HFFc6 (cell line): Measurements from ENCODE around the gene HEATR5B. TPM values are rescaled to one million over a fixed set of nuclear protein-coding genes. Genes with fewer than 3 reads are reported as not detected.
"Not testable (repeated sequence)": the region's sequence is repeated elsewhere in the genome, so short reads cannot be mapped to it uniquely, and the experiment has no call there.

Source experiments
- DNase-seq: peaks from one replicate; pipeline ENCODE4 v3.0.0-alpha.2; 2018
- H3K27ac Mint-ChIP-seq: 2 replicates; pipeline ENCODE4 v1.8.0; 2020; ENCODE audit warnings: mild to moderate bottlenecking, mixed read lengths
- H3K27me3 Mint-ChIP-seq: 2 replicates; pipeline ENCODE4 v1.8.0; 2021; ENCODE audit warnings: mild to moderate bottlenecking, moderate library complexity, mixed read lengths; ENCODE audit not compliant: insufficient read depth
- H3K36me3 Mint-ChIP-seq: 2 replicates; pipeline ENCODE4 v1.8.0; 2021; ENCODE audit warnings: low read depth, mixed read lengths
- H3K4me1 Mint-ChIP-seq: 2 replicates; pipeline ENCODE4 v1.8.0; 2020; ENCODE audit warnings: low read depth, mixed read lengths
- H3K4me3 Mint-ChIP-seq: 2 replicates; pipeline ENCODE4 v1.8.0; 2020; ENCODE audit warnings: mild to moderate bottlenecking, moderate library complexity, mixed read lengths
- H3K9me3 Mint-ChIP-seq: 2 replicates; pipeline ENCODE4 v1.8.0; 2020; ENCODE audit warnings: mild to moderate bottlenecking, mixed read lengths
- CTCF ChIP-seq: fragments of 200-600 bp; sonication (generic); IDR thresholded peaks from 2 replicates; pipeline ENCODE4 v1.5.0; 2021; ENCODE audit warnings: antibody characterized with exemption, mild to moderate bottlenecking
- total RNA-seq, 6 experiments: library from RNA; stranded (reverse); fragmentation: NEBNext Ultra II Directional; extraction: Animal tissue kit (Norgen Biotek cat#: 25700); gene quantifications; 2 replicates in 1 of 6; 3 replicates in 5 of 6; pipeline ENCODE4 v1.2.3, GENCODE V29; 2021

HEATR5B gene
- total RNA-seq, 6 experiments from 2014 or later = 9.9 to 12.5 (median 12.1) TPM

- no peak for DNase-seq
Observed at GRCh38 chr2:36941867-36942266, 142.3 kb downstream of the HEATR5B start.

GRCh38 chr2:36936526-36936925 is 147.6 kb downstream of the HEATR5B start:
- H3K36me3 Mint-ChIP-seq, H3K9me3 Mint-ChIP-seq, H3K4me1 Mint-ChIP-seq, H3K27me3 Mint-ChIP-seq, DNase-seq, H3K27ac Mint-ChIP-seq, H3K4me3 Mint-ChIP-seq: not testable (repeated sequence)

More at GRCh38 chr2:36941867-36942266, 142.3 kb downstream of the HEATR5B start:
- H3K27ac Mint-ChIP-seq = no peak overlapping the region
- H3K4me1 Mint-ChIP-seq = peaks cover 1% of the 10 kb centered on the region; the same call in 1 of the 2 replicates
- no peaks in the 10 kb centered on the region for H3K27me3 Mint-ChIP-seq
- no peak for TF ChIP-seq CTCF
- no peaks in the 10 kb centered on the region for H3K9me3 Mint-ChIP-seq
- no peak overlapping the region for H3K4me3 Mint-ChIP-seq
- H3K36me3 Mint-ChIP-seq = no peaks in the 10 kb centered on the region

GRCh38 chr2:36931688-36932087 is 152.5 kb downstream of the HEATR5B start:
- not testable (repeated sequence) for H3K4me3 Mint-ChIP-seq, H3K27ac Mint-ChIP-seq, H3K36me3 Mint-ChIP-seq

More at GRCh38 chr2:36931688-36932087, 152.5 kb downstream of the HEATR5B start:
- not testable (repeated sequence) for H3K27me3 Mint-ChIP-seq, DNase-seq, H3K9me3 Mint-ChIP-seq
- peaks cover 27% of the 10 kb centered on the region for H3K4me1 Mint-ChIP-seq

Other genes with a start within 250 kb of the HEATR5B start
- 10 to 100 TPM; 15.4 to 22.4 (median 20.0) TPM for gene STRN, start 117.8 kb downstream of the HEATR5B start, total RNA-seq
- gene GPATCH11, start 146 bp upstream of the HEATR5B start, total RNA-seq = 10 to 100 TPM in 5 of 6 experiments, 1 to 10 TPM in 1; 8.5 to 11.9 (median 10.9) TPM
- 10 to 100 TPM; 42.7 to 55.2 (median 45.7) TPM for gene EIF2AK2, start 72.6 kb upstream of the HEATR5B start, total RNA-seq
- gene SULT6B1, start 104.3 kb upstream of the HEATR5B start, total RNA-seq = not detected
- gene CEBPZOS, start 112.1 kb upstream of the HEATR5B start, total RNA-seq = 10 to 100 TPM; 55.2 to 66.6 (median 63.5) TPM
- gene CEBPZ, start 147.2 kb upstream of the HEATR5B start, total RNA-seq = 10 to 100 TPM; 36.9 to 50.2 (median 40.7) TPM
- 10 to 100 TPM; 10.2 to 13.6 (median 12.1) TPM for gene NDUFAF7, start 147.3 kb upstream of the HEATR5B start, total RNA-seq
- 10 to 100 TPM; 19.9 to 33.7 (median 27.5) TPM for gene PRKD3, start 240.5 kb upstream of the HEATR5B start, total RNA-seq